GM23338 (cell line): Measurements from ENCODE around the gene PIGP. TPM values are rescaled to one million over a fixed set of nuclear protein-coding genes. Genes with fewer than 3 reads are reported as not detected.

Experiments used
- ATAC-seq: fragments of 200-7000 bp; cut with Tn5 transposase; 3 replicates; pipeline ENCODE4 v1.9.1; 2020
- DNase-seq: peaks from one replicate; pipeline ENCODE4 v3.0.0-alpha.2; 2015; ENCODE audit warnings: low spot score
- H2AFZ ChIP-seq: fragments of 200-600 bp; sonication (generic); 2 replicates; pipeline ENCODE4 v1.8.0; 2016; ENCODE audit warnings: antibody characterized with exemption, mild to moderate bottlenecking, moderate library complexity
- H3F3A ChIP-seq: fragments of 200-600 bp; sonication (generic); replicated peaks from 2 replicates; pipeline ENCODE4 v1.8.0; 2017; ENCODE audit warnings: antibody characterized with exemption, mixed run types, low read depth
- H3K27ac ChIP-seq: fragments of 200-600 bp; sonication (generic); 2 replicates; pipeline ENCODE4 v1.6.1; 2016; ENCODE audit warnings: low read depth
- H3K27me3 ChIP-seq: fragments of 200-600 bp; sonication (generic); 2 replicates; pipeline ENCODE4 v1.8.0; 2016; ENCODE audit warnings: mild to moderate bottlenecking, mixed run types, moderate library complexity; ENCODE audit not compliant: insufficient read depth
- H3K36me3 ChIP-seq: fragments of 200-600 bp; sonication (generic); 2 replicates; pipeline ENCODE4 v1.8.0; 2016; ENCODE audit warnings: mild to moderate bottlenecking; ENCODE audit not compliant: insufficient read depth
- H3K4me1 ChIP-seq: fragments of 200-600 bp; sonication (generic); 2 replicates; pipeline ENCODE4 v1.8.0; 2016; ENCODE audit warnings: mild to moderate bottlenecking, moderate library complexity; ENCODE audit not compliant: insufficient read depth
- H3K4me2 ChIP-seq: fragments of 200-600 bp; sonication (generic); 2 replicates; pipeline ENCODE4 v1.7.1; 2017; ENCODE audit warnings: mixed run types
- H3K4me3 ChIP-seq: fragments of 200-600 bp; sonication (generic); 2 replicates; pipeline ENCODE4 v1.6.1; 2016; ENCODE audit warnings: mixed run types
- H3K79me2 ChIP-seq: fragments of 200-600 bp; sonication (generic); replicated peaks from 2 replicates; pipeline ENCODE4 v1.8.0; 2017; ENCODE audit warnings: mild to moderate bottlenecking; ENCODE audit not compliant: insufficient read depth
- H3K9me2 ChIP-seq: fragments of 200-600 bp; sonication (generic); 2 replicates; pipeline ENCODE4 v1.8.0; 2017; ENCODE audit not compliant: insufficient read depth
- H4K20me1 ChIP-seq: fragments of 200-600 bp; sonication (generic); replicated peaks from 2 replicates; pipeline ENCODE4 v1.8.0; 2017; ENCODE audit warnings: mild to moderate bottlenecking; ENCODE audit not compliant: insufficient read depth
- H3K27ac Mint-ChIP-seq: 2 replicates; pipeline ENCODE4 v1.8.0; 2020; ENCODE audit warnings: inconsistent platforms, mild to moderate bottlenecking, moderate library complexity, mixed read lengths
- H3K27me3 Mint-ChIP-seq: 3 replicates; pipeline ENCODE4 v1.8.0; 2022; ENCODE audit warnings: low read depth, mild to moderate bottlenecking, moderate library complexity, mixed read lengths, inconsistent platforms; ENCODE audit not compliant: insufficient read depth, poor library complexity
- H3K36me3 Mint-ChIP-seq: 3 replicates; pipeline ENCODE4 v1.8.0; 2021; ENCODE audit warnings: low read depth, mild to moderate bottlenecking, inconsistent platforms, moderate library complexity, mixed read lengths
- H3K4me1 Mint-ChIP-seq: 3 replicates; pipeline ENCODE4 v1.8.0; 2020; ENCODE audit warnings: mild to moderate bottlenecking, inconsistent platforms, mixed read lengths
- H3K4me3 Mint-ChIP-seq: 3 replicates; pipeline ENCODE4 v1.8.0; 2021; ENCODE audit warnings: moderate library complexity, mild to moderate bottlenecking, inconsistent platforms, mixed read lengths
- H3K9me3 Mint-ChIP-seq: 3 replicates; pipeline ENCODE4 v1.8.0; 2020; ENCODE audit warnings: moderate library complexity, mild to moderate bottlenecking, inconsistent platforms, mixed read lengths
- EZH2 ChIP-seq: fragments of 200-600 bp; sonication (generic); IDR thresholded peaks from one replicate; pipeline ENCODE4 v1.8.0; 2017; ENCODE audit warnings: antibody characterized with exemption, mild to moderate bottlenecking, low read depth; ENCODE audit not compliant: unreplicated experiment
- POLR2AphosphoS5 ChIP-seq: IDR thresholded peaks from 2 replicates; pipeline ENCODE4 v1.6.1; 2016; ENCODE audit warnings: antibody characterized with exemption, low read depth
- STAT1 ChIP-seq: IDR thresholded peaks from one replicate; pipeline ENCODE4 v1.6.1; 2016; ENCODE audit warnings: antibody characterized with exemption; ENCODE audit not compliant: unreplicated experiment
- polyA plus RNA-seq: library from polyadenylated mRNA; unstranded; fragments of >200 nt; fragmentation: Nextera tagmentation; extraction: Ambion mirVana; gene quantifications from 2 replicates; pipeline ENCODE4 v1.2.1, GENCODE V29; 2016
- total RNA-seq: library from RNA; depleted of rRNA; stranded (reverse); fragments of >200 nt; shearing (Covaris generic); gene quantifications from 2 replicates; pipeline ENCODE4 v1.2.3, GENCODE V29; 2014
- TF ChIP-seq, protein P1 (sequence below): fragments of 250-450 bp; sonication (Bioruptor Pico); IDR thresholded peaks from 2 replicates; pipeline ENCODE4 v1.5.0; 2020; ENCODE audit warnings: mild to moderate bottlenecking, moderate library complexity
- TF ChIP-seq, protein P2 (sequence below): IDR thresholded peaks from one replicate; pipeline ENCODE4 v1.6.1; 2018; ENCODE audit warnings: antibody characterized with exemption; ENCODE audit not compliant: unreplicated experiment

PIGP gene
- total and polyA plus RNA-seq, 2 experiments from 2014 or later = 5.2 to 19.6 TPM

DNA sequence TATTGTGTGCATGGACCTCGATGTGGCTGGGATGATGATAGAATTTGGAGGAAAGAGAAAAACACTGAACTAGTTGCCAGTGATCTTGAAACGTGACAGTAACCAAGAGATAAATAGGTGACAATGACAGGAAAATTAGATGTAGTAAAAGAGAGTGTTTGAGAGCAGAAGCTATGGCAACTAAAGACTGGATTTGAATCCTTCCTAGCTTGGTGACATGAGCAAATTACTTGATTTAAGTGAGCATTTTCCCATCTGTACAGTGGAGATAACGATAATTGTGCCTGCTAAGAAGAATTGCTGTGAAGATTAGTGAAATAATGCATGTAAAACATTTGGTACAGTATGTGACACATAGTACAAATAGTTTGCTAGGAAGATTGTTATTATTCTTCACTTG lies 12.9 kb upstream of the PIGP start (continued):
- TF ChIP-seq, protein P1, sequence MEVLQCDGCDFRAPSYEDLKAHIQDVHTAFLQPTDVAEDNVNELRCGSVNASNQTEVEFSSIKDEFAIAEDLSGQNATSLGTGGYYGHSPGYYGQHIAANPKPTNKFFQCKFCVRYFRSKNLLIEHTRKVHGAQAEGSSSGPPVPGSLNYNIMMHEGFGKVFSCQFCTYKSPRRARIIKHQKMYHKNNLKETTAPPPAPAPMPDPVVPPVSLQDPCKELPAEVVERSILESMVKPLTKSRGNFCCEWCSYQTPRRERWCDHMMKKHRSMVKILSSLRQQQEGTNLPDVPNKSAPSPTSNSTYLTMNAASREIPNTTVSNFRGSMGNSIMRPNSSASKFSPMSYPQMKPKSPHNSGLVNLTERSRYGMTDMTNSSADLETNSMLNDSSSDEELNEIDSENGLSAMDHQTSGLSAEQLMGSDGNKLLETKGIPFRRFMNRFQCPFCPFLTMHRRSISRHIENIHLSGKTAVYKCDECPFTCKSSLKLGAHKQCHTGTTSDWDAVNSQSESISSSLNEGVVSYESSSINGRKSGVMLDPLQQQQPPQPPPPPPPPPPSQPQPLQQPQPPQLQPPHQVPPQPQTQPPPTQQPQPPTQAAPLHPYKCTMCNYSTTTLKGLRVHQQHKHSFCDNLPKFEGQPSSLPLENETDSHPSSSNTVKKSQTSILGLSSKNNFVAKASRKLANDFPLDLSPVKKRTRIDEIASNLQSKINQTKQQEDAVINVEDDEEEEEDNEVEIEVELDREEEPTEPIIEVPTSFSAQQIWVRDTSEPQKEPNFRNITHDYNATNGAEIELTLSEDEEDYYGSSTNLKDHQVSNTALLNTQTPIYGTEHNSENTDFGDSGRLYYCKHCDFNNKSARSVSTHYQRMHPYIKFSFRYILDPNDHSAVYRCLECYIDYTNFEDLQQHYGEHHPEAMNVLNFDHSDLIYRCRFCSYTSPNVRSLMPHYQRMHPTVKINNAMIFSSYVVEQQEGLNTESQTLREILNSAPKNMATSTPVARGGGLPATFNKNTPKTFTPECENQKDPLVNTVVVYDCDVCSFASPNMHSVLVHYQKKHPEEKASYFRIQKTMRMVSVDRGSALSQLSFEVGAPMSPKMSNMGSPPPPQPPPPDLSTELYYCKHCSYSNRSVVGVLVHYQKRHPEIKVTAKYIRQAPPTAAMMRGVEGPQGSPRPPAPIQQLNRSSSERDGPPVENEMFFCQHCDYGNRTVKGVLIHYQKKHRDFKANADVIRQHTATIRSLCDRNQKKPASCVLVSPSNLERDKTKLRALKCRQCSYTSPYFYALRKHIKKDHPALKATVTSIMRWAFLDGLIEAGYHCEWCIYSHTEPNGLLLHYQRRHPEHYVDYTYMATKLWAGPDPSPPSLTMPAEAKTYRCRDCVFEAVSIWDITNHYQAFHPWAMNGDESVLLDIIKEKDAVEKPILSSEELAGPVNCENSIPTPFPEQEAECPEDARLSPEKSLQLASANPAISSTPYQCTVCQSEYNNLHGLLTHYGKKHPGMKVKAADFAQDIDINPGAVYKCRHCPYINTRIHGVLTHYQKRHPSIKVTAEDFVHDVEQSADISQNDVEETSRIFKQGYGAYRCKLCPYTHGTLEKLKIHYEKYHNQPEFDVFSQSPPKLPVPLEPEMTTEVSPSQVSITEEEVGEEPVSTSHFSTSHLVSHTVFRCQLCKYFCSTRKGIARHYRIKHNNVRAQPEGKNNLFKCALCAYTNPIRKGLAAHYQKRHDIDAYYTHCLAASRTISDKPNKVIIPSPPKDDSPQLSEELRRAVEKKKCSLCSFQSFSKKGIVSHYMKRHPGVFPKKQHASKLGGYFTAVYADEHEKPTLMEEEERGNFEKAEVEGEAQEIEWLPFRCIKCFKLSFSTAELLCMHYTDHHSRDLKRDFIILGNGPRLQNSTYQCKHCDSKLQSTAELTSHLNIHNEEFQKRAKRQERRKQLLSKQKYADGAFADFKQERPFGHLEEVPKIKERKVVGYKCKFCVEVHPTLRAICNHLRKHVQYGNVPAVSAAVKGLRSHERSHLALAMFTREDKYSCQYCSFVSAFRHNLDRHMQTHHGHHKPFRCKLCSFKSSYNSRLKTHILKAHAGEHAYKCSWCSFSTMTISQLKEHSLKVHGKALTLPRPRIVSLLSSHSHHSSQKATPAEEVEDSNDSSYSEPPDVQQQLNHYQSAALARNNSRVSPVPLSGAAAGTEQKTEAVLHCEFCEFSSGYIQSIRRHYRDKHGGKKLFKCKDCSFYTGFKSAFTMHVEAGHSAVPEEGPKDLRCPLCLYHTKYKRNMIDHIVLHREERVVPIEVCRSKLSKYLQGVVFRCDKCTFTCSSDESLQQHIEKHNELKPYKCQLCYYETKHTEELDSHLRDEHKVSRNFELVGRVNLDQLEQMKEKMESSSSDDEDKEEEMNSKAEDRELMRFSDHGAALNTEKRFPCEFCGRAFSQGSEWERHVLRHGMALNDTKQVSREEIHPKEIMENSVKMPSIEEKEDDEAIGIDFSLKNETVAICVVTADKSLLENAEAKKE (CRISPR knock-in tag) = no peak

DNA sequence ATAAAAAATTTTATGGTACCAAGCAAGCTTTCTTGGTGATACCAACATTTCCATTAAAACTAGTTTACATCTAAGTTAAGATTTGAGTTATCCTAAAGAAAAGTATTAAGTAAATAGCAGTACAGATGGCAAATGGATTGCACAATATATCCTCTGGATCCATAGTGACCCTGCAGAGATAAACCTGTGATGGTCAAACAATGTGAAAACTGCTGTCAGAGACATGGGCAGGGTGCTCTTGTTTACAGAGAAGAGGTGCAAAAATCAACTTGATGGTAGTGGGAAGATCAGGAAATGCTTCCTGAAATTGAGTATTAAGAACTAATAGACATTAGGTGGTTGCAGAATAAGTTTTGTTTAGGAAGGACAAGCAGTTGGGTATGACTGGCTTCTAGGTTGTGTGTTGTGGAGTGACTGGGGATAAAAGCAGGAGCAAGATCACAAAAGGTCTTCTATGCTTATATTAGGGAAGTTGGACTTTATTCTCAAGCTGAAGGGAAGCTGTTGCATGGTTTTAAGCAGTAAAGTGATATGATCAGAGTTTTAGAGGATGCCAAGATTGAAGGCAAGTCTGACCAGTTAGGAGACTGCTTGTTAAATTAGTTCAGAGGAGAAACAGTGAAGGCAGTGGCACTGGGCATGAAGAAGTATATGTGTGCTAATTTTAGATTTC lies 10.1 kb upstream of the PIGP start:
- Mint-ChIP-seq H3K27me3 (no peaks in the 10 kb centered on the region), H3K9me3 (no peaks in the 10 kb centered on the region), H3K27ac (no peak overlapping the region), H3K4me3 (no peak overlapping the region), H3K4me1 (no peaks in the 10 kb centered on the region), H3K36me3 (0 out of 3 replicates have a peak, but pooled peaks cover 3% of the 10 kb centered on the region)
- Histone ChIP-seq H3K27me3 (no peaks in the 10 kb centered on the region), H3K36me3 (no peaks in the 10 kb centered on the region), H3K79me2 (peaks cover 15% of the 10 kb centered on the region), H3K4me2 (no peak overlapping the region), H4K20me1 (no peaks in the 10 kb centered on the region), H3K4me3 (no peak overlapping the region), H3F3A (no peaks in the 10 kb centered on the region), H2AFZ (no peak overlapping the region), H3K9me2 (no peaks in the 10 kb centered on the region), H3K4me1 (no peaks in the 10 kb centered on the region), H3K27ac (no peak overlapping the region)
- ATAC-seq (no peak), DNase-seq (no peak)
- no peak for TF ChIP-seq EZH2
- TF ChIP-seq, protein P1 (CRISPR knock-in tag) = no peak
- no peak for TF ChIP-seq POLR2AphosphoS5
- TF ChIP-seq STAT1 = no peak
- TF ChIP-seq, protein P2, sequence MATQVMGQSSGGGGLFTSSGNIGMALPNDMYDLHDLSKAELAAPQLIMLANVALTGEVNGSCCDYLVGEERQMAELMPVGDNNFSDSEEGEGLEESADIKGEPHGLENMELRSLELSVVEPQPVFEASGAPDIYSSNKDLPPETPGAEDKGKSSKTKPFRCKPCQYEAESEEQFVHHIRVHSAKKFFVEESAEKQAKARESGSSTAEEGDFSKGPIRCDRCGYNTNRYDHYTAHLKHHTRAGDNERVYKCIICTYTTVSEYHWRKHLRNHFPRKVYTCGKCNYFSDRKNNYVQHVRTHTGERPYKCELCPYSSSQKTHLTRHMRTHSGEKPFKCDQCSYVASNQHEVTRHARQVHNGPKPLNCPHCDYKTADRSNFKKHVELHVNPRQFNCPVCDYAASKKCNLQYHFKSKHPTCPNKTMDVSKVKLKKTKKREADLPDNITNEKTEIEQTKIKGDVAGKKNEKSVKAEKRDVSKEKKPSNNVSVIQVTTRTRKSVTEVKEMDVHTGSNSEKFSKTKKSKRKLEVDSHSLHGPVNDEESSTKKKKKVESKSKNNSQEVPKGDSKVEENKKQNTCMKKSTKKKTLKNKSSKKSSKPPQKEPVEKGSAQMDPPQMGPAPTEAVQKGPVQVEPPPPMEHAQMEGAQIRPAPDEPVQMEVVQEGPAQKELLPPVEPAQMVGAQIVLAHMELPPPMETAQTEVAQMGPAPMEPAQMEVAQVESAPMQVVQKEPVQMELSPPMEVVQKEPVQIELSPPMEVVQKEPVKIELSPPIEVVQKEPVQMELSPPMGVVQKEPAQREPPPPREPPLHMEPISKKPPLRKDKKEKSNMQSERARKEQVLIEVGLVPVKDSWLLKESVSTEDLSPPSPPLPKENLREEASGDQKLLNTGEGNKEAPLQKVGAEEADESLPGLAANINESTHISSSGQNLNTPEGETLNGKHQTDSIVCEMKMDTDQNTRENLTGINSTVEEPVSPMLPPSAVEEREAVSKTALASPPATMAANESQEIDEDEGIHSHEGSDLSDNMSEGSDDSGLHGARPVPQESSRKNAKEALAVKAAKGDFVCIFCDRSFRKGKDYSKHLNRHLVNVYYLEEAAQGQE = no peak
